ENCODE data around the gene CA5A. TPM values are rescaled to one million over a fixed set of nuclear protein-coding genes. Genes with fewer than 3 reads are reported as not detected.
A peak's percentile ranks its signal among the peaks of the same experiment; 100 is the strongest.

The CA5A gene
- polyA plus RNA-seq, 6 donors from 2014 or later = not detected

DNA sequence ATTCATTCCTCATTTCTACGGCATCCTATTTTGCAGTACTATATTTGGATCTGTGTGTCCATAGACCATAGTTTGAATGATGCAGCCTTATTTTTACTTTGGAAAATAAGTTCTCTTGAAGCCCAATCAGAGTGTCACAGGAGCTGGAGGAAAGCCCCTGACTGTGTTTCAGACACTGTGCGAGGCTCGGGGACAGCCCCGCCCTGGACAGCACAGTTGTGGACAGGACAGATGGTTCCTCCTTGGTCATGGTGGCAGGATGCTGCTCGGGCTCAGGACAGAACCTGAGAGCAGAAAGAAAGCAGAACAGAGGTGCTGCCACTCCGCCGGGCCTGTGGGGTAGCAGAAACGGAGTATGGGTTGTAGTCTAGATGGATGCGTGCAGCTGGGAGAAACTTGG lies 37.8 kb upstream of the CA5A start:
- Mint-ChIP-seq H3K27me3 (no peaks in the 10 kb centered on the region), H3K36me3 (peaks cover 29 to 35% of the 10 kb centered on the region in 2 donors), H3K9me3 (peaks cover 10 to 21% (median 17%) of the 10 kb centered on the region in 7 donors), H3K4me3 (no peak overlapping the region), H3K4me1 (peaks cover 35 to 50% (median 47%) of the 10 kb centered on the region in 3 donors), H3K27ac (peak overlapping the region in 1 of 6 donors; percentile 72)
- DNase-seq (no peak), ATAC-seq (ENCODE audit: low read depth in 2 of 2) (no peak)

DNA sequence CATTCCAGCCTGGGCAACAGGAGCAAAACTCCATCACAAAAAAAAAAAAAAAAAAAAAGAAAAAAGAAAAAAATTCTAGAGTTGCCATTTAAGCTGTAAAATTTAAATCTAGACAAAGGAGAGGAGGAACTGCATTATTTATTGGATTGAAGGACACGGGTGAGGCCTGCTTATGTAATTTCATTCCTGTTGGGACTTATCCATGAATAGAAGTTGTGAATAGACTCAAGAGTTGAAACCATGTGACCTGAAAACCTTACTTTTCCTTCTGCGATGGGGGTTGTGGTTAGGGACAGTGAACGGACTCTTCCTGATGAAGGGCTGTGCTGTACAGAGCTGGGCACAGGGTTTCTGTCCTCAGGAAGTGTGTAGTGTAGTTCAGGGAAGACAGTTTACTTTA lies 37.4 kb upstream of the CA5A start:
- DNase-seq (no peak), ATAC-seq (ENCODE audit: low read depth in 2 of 2) (no peak)
- H3K27me3 Mint-ChIP-seq = no peaks in the 10 kb centered on the region
- H3K4me3 Mint-ChIP-seq = no peak overlapping the region
- H3K27ac Mint-ChIP-seq = peak overlapping the region in 3 of 6 donors; percentile 20 to 72 (median 30)
- peaks cover 10 to 21% (median 17%) of the 10 kb centered on the region in 7 donors for H3K9me3 Mint-ChIP-seq
- peaks cover 29 to 35% of the 10 kb centered on the region in 2 donors for H3K36me3 Mint-ChIP-seq
- peaks cover 39 to 53% (median 52%) of the 10 kb centered on the region in 3 donors for H3K4me1 Mint-ChIP-seq

DNA sequence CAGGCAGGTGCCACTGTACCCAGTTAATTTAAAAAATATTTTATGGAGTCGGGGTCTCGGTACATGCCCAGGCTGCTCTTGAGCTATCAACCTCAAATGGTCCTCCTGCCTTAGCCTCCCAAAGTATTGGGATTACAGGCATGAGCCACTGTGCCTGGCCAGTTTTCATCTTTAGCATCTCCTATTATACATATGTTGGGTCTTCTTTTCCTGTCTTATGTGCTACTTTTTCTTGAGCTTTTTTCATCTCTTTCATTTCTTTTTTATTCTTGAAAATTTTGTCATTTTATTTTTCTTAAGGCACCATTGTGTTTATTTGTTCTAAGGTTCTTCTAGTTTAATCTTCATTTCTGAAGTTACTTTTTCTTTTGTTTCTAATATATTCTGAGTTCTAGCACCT lies 35.6 kb upstream of the CA5A start:
- Mint-ChIP-seq H3K9me3 (peaks cover 10 to 21% (median 17%) of the 10 kb centered on the region in 7 donors), H3K4me1 (peaks cover 41 to 65% (median 57%) of the 10 kb centered on the region in 3 donors), H3K4me3 (peak overlapping the region in 3 of 8 donors; percentile 6 to 47 (median 32)), H3K36me3 (peaks cover 29 to 35% of the 10 kb centered on the region in 2 donors), H3K27ac (peak overlapping the region in 3 of 6 donors; percentile 71 to 84 (median 83)), H3K27me3 (no peaks in the 10 kb centered on the region)
- DNase-seq (no peak), ATAC-seq (ENCODE audit: low read depth in 2 of 2) (no peak)

DNA sequence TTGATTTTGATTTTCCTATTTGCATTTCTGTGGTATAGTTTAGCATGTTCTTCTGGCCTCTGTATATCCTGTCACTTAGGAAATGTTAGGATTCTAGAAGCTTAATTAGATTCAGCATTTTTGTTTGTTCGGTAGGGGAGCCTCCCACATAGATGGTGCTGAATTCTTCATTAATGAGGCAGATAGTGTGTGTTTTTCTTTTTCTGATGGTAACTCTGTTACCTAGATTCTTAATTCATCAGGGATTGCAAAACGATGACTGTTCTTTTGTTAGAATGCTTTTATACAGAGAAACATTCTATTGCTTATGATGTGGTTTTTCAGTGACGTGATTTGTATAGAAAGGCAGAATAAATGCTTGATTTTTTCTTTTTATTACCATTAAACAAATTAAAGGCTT lies 33.9 kb upstream of the CA5A start:
- no peak for ATAC-seq (ENCODE audit: low read depth in 2 of 2)
- Mint-ChIP-seq H3K27me3 (no peaks in the 10 kb centered on the region), H3K27ac (peak overlapping the region in 2 of 6 donors; percentile 26 to 83), H3K4me1 (peaks cover 53 to 82% (median 75%) of the 10 kb centered on the region in 3 donors), H3K4me3 (no peak overlapping the region), H3K36me3 (peaks cover 26 to 35% of the 10 kb centered on the region in 2 donors), H3K9me3 (peaks cover 10 to 21% (median 17%) of the 10 kb centered on the region in 7 donors)
- DNase-seq = no peak

DNA sequence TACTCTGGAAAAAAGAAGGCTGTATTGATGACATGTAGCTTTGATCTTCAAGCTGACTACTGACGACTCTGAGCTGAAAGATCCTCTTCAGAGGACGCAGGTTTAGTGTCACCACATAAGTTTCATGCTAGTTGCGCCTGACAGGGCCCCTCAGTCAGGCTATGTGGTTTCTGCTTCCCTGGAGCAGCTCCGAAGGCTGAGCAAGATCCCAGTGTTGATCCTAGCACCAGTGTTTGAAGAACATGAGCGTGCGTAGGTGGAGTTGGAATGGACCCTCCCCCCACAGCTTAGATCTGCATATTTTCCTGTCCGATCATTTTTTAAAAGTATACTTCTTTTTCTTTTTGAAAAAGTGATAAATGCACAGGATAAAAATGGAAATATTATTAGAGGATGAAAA lies 32.2 kb upstream of the CA5A start:
- Mint-ChIP-seq H3K27ac (peak overlapping the region in 3 of 6 donors; percentile 15 to 31 (median 29)), H3K4me3 (peak overlapping the region in 2 of 8 donors; percentile 51 to 68), H3K27me3 (no peaks in the 10 kb centered on the region), H3K4me1 (peaks cover 60 to 86% (median 76%) of the 10 kb centered on the region in 3 donors), H3K36me3 (peaks cover 26 to 27% of the 10 kb centered on the region in 2 donors), H3K9me3 (peaks cover 10 to 21% (median 17%) of the 10 kb centered on the region in 7 donors)
- ATAC-seq (ENCODE audit: low read depth in 2 of 2) (no peak), DNase-seq (no peak)

DNA sequence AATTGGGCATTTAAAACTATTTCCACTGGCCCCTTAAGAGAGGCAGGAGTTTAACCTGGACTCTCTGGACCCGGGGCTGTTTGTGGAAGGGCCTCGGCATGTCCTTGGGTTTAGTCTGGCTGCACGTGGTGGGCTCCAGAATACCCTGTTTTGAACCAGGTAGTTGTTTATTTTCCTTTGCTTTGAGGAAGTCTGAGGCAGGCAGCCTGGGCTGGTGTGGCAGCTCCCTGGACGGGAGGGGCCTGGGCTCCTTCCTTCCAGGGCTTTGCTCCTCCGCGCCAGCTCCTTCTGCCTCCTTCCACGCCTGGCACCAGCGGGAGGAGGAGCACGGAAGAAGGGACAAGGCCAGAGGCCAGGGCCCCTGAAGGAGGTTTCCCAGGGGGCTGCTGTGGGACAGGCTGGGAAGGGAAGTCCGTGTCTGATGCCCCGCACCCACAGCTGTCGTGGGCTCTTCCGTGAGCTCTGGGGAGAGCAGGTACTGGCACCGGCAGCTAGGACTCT lies 30.4 kb upstream of the CA5A start:
- H3K27me3 Mint-ChIP-seq = no peaks in the 10 kb centered on the region
- peak overlapping the region; percentile 59 to 88 (median 80) for H3K4me3 Mint-ChIP-seq
- peaks cover 68 to 81% (median 79%) of the 10 kb centered on the region in 3 donors for H3K4me1 Mint-ChIP-seq
- peak overlapping the region in 5 of 6 donors; percentile 71 to 93 (median 86) for H3K27ac Mint-ChIP-seq
- ATAC-seq (ENCODE audit: low read depth in 2 of 2) = peak; percentile 41 to 60
- peaks cover 4 to 8% (median 7%) of the 10 kb centered on the region in 7 donors for H3K9me3 Mint-ChIP-seq
- peaks cover 11 to 17% of the 10 kb centered on the region in 2 donors for H3K36me3 Mint-ChIP-seq
- no peak for DNase-seq

DNA sequence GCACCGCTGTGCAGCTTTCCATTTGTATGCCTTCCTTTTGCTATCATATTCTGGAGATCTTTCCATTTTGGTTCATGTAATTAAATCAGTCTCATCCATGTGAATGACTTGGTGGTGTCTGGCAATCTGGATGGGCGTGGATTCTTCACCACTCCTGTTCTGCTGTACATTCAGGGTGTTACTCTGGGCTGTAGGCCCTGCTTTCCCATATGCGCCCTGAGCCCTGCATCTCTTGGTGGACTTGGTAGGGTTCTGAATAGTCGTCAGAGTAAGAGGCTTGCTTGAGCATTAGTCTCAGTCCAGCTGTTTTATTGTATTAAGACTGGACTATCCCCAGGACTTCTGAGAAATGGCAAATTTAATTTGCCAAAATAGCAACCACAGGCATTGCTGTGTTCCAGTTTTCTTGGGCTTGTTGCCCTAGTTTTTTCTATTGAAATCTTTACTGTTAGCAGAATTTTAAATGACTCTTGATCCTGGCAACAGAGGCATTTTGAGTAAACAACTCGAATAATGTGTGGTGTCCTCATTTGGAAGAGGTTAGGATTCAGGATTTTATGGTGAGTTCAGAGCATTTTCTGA lies 29.8 kb upstream of the CA5A start:
- H3K27me3 Mint-ChIP-seq = no peaks in the 10 kb centered on the region
- H3K4me3 Mint-ChIP-seq = peak overlapping the region in 7 of 8 donors; percentile 59 to 88 (median 79)
- peak overlapping the region in 5 of 6 donors; percentile 7 to 93 (median 86) for H3K27ac Mint-ChIP-seq
- H3K36me3 Mint-ChIP-seq = peaks cover 5 to 11% of the 10 kb centered on the region in 2 donors
- H3K4me1 Mint-ChIP-seq = peaks cover 69 to 80% (median 80%) of the 10 kb centered on the region in 3 donors
- ATAC-seq (ENCODE audit: low read depth in 2 of 2) (no peak), DNase-seq (no peak)
- H3K9me3 Mint-ChIP-seq = peaks cover under 1 to 3% (median 2%) of the 10 kb centered on the region in 7 donors

DNA sequence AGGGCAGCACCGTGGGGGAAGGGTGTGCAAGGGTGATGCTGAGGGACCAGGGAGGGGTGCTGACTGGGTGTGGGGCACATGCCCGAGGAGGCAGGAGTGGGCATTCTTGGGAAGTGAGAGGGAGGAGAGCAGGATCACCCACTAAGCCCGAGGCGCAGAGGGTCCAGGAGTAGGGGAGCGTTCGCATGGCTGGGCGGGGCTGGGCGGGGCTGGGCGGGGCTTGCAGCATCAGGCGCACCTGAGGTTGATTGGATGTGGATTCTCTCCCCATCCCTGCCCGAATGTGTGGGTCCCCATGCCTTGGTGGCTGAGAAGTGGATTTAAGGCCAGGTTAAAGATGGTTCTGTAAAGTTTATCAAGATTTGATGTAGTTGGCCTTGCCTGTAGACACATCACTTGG lies 29.1 kb upstream of the CA5A start:
- H3K4me1 Mint-ChIP-seq = peaks cover 66 to 82% (median 80%) of the 10 kb centered on the region in 3 donors
- H3K4me3 Mint-ChIP-seq = peak overlapping the region in 1 of 8 donors; percentile 33
- ATAC-seq (ENCODE audit: low read depth in 2 of 2) = no peak

DNA sequence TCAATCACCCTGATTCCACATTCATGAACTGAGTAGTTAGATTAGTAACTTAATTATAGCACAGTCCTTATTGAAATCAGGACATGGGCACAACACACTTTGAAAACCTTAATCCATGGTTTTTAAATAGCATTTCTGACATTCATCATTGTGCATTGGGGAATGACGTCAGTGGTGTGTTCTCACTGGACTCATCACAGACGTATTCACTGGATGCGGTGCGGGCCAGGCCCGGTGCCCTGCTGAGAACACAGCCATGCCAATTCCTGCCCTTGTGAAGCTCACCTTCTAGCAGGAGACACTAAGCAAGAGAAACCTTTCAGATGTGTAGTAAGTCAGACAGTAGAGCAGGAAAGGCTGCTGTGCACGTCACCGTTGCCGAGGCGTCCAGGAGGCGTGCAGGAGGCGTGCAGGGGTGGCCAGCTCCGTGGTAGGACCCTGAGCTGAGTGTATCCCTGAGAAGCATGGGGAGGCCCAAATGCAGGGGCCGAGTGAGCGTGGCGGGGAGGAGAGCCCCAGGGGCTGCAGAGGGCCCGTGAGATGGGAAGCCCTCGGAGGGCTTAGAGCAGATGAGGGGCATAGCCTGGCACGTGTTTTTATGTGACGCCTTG lies 27.8 kb upstream of the CA5A start:
- H3K9me3 Mint-ChIP-seq = no peaks in the 10 kb centered on the region
- no peaks in the 10 kb centered on the region for H3K27me3 Mint-ChIP-seq
- DNase-seq = no peak
- H3K36me3 Mint-ChIP-seq = peaks cover 0 to 5% of the 10 kb centered on the region in 2 donors
- peak overlapping the region in 3 of 8 donors; percentile 45 to 77 (median 56) for H3K4me3 Mint-ChIP-seq
- ATAC-seq (ENCODE audit: low read depth in 2 of 2) = no peak
- peak overlapping the region in 5 of 6 donors; percentile 15 to 96 (median 60) for H3K27ac Mint-ChIP-seq
- peaks cover 68 to 82% (median 80%) of the 10 kb centered on the region in 3 donors for H3K4me1 Mint-ChIP-seq

More for the DNA sequence above, 29.1 kb upstream of the CA5A start:
- H3K27me3 Mint-ChIP-seq = no peaks in the 10 kb centered on the region
- DNase-seq = no peak
- peak overlapping the region in 4 of 6 donors; percentile 13 to 86 (median 84) for H3K27ac Mint-ChIP-seq
- peaks cover 0 to 5% of the 10 kb centered on the region in 2 donors for H3K36me3 Mint-ChIP-seq
- H3K9me3 Mint-ChIP-seq = no peaks in the 10 kb centered on the region

DNA sequence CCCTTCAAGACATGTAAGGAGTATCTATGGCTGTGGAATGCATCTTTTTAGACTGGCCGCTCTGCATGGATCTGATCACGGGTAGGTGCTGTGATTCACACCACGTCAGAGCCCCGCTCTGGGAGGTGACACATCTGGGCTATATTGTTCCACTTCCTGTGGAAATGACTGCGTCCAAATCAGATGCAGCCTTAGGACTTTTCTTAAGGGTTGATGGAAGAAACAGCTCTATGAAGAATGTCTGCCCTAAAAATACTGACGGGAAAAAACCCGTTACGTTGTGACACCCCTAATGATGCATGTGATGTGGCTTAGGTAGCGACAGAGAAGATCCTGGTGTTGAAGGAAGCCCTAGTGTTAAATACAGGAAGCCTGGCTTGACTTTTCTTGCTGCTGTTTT lies 27.1 kb upstream of the CA5A start:
- peaks cover 65 to 83% (median 80%) of the 10 kb centered on the region in 3 donors for H3K4me1 Mint-ChIP-seq
- DNase-seq (no peak), ATAC-seq (ENCODE audit: low read depth in 2 of 2) (peak; percentile 54 to 63)
- peak overlapping the region in 4 of 8 donors; percentile 6 to 31 (median 20) for H3K4me3 Mint-ChIP-seq
- peaks cover 0 to 5% of the 10 kb centered on the region in 2 donors for H3K36me3 Mint-ChIP-seq
- peak overlapping the region in 4 of 6 donors; percentile 29 to 83 (median 64) for H3K27ac Mint-ChIP-seq
- no peaks in the 10 kb centered on the region for H3K9me3 Mint-ChIP-seq
- no peaks in the 10 kb centered on the region for H3K27me3 Mint-ChIP-seq

DNA sequence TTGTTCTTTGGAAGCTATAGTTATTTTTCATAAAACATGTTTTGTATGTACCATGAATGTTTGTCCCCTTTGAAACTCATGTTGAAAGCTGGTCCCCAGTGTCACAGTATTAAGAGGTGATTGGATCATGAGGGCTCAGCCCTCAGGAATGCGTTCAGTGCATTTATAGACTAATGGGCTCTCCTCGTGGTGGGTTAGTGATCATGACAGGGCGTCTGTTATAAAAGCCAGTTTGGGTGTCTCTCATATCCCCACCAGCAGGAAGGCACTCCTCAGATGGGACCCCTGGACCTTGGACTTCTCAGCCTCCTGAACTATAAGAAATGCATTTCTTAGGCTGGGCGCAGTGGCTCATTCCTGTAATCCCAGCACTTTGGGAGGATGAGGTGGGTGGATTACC lies 25.3 kb upstream of the CA5A start:
- Mint-ChIP-seq H3K27me3 (no peaks in the 10 kb centered on the region), H3K27ac (peak overlapping the region in 4 of 6 donors; percentile 15 to 81 (median 33)), H3K4me1 (peaks cover 71 to 90% (median 89%) of the 10 kb centered on the region in 3 donors), H3K9me3 (no peaks in the 10 kb centered on the region), H3K4me3 (peak overlapping the region in 1 of 8 donors; percentile 19), H3K36me3 (peaks cover 0 to 5% of the 10 kb centered on the region in 2 donors)
- DNase-seq (no peak), ATAC-seq (ENCODE audit: low read depth in 2 of 2) (no peak)

DNA sequence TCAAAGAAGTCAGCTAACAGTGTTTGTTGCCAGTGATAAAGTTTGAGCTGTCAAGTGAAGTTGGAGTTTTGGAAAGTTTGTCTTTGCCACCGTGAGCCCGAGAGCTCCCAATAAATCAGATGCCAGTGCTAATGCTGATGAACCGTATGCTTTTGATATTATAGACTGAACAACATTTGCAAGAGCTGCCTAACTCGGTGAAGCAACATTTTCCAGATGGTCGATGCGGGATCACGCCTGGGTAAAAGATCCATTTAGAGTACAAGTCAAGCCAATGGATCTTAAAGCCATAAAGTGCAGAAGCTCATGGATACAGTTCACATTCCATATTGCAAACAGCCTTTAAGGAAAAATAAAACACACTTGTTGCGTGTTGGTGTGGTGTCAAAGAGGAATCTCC lies 24.5 kb upstream of the CA5A start:
- ATAC-seq (ENCODE audit: low read depth in 2 of 2) = no peak
- H3K27me3 Mint-ChIP-seq = no peaks in the 10 kb centered on the region
- H3K27ac Mint-ChIP-seq = peak overlapping the region in 2 of 6 donors; percentile 71 to 99
- no peaks in the 10 kb centered on the region for H3K9me3 Mint-ChIP-seq
- no peak for DNase-seq
- peak overlapping the region in 1 of 8 donors; percentile 82 for H3K4me3 Mint-ChIP-seq
- peaks cover 0 to 5% of the 10 kb centered on the region in 2 donors for H3K36me3 Mint-ChIP-seq
- H3K4me1 Mint-ChIP-seq = peaks cover 70 to 90% (median 89%) of the 10 kb centered on the region in 3 donors

DNA sequence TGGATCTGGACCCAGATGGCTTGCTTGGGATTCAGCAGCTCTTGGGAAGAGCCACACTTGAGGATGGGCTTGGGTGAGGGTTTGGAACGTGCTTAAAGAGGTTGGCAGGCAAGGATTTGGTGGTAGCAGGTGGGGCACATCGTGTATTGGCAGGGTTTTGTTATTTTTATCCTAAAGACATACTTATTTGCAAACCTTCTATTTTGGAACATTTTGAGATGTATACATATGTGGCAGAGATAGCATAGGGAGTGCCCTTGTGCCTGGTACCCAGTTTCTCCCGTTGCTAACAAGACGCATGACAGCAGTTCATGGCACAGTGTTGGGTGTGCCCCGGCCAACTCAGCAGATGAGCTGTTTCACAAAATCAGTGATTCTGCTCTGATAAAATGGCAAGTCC lies 24.0 kb upstream of the CA5A start:
- H3K36me3 Mint-ChIP-seq = peaks cover 0 to 5% of the 10 kb centered on the region in 2 donors
- peak overlapping the region in 6 of 8 donors; percentile 58 to 89 (median 82) for H3K4me3 Mint-ChIP-seq
- H3K27me3 Mint-ChIP-seq = no peaks in the 10 kb centered on the region
- DNase-seq (no peak), ATAC-seq (ENCODE audit: low read depth in 2 of 2) (no peak)
- H3K27ac Mint-ChIP-seq = peak overlapping the region; percentile 29 to 99 (median 90)
- H3K4me1 Mint-ChIP-seq = peaks cover 64 to 90% (median 89%) of the 10 kb centered on the region in 3 donors
- H3K9me3 Mint-ChIP-seq = no peaks in the 10 kb centered on the region

Measured in naive B cell (primary cell).